Activated B cell treated with CpG ODN at 0.5 μM for 24 hours (primary cell): ENCODE data around the gene FKBP14. TPM values are rescaled to one million over a fixed set of nuclear protein-coding genes. Genes with fewer than 3 reads are reported as not detected.
"Not testable (repeated sequence)": the region's sequence is repeated elsewhere in the genome, so short reads cannot be mapped to it uniquely, and the experiment has no call there.

ENCODE experiments used
- ATAC-seq: fragments of 200-7000 bp; cut with Tn5 transposase; one replicate; pipeline ENCODE4 v1.10.0; 2021; ENCODE audit warnings: low read depth, mild to moderate bottlenecking, moderate library complexity
- CTCF ChIA-PET: fragments of 350-600 bp; sonication (Branson Sonifier 250); formaldehyde crosslinking; loops from one replicate; lab custom pipeline; 2021; ENCODE audit warnings: antibody characterized with exemption; lab: Charles Lee
- POLR2A ChIA-PET: fragments of 350-600 bp; sonication (Branson Sonifier 250); formaldehyde crosslinking; loops from one replicate; lab custom pipeline; 2021; ENCODE audit warnings: antibody characterized with exemption; lab: Charles Lee
- DNase-seq: peaks from one replicate; pipeline ENCODE4 v3.0.0; 2022
- H3K27ac Mint-ChIP-seq: one replicate; pipeline ENCODE4 v1.8.0; 2020; ENCODE audit warnings: mixed read lengths
- H3K27me3 Mint-ChIP-seq: one replicate; pipeline ENCODE4 v1.8.0; 2021; ENCODE audit warnings: mixed read lengths
- H3K36me3 Mint-ChIP-seq: one replicate; pipeline ENCODE4 v1.8.0; 2021; ENCODE audit warnings: low read depth, mixed read lengths
- H3K4me1 Mint-ChIP-seq: one replicate; pipeline ENCODE4 v1.8.0; 2021; ENCODE audit warnings: mixed read lengths
- H3K4me3 Mint-ChIP-seq: one replicate; pipeline ENCODE4 v1.8.0; 2020; ENCODE audit warnings: mild to moderate bottlenecking, mixed read lengths
- H3K9me3 Mint-ChIP-seq: one replicate; pipeline ENCODE4 v1.8.0; 2020; ENCODE audit warnings: mixed read lengths
- CTCF ChIP-seq: fragments of 200-600 bp; IDR thresholded peaks from one replicate; pipeline ENCODE4 v1.8.0; 2022; ENCODE audit warnings: antibody characterized with exemption, mild to moderate bottlenecking
- intact Hi-C: fragments of 100-400 bp; cut with micrococcal nuclease; formaldehyde crosslinking; loops from one replicate; pipeline ENCODE4 v1.15.1; 2024
- total RNA-seq: library from RNA; stranded (reverse); gene quantifications from 2 replicates; pipeline ENCODE4 v1.2.3, GENCODE V29; 2022

The FKBP14 gene
- total RNA-seq, 1 donor from 2014 or later, result 11.4 TPM

GRCh38 chr7:30069096-30069867 is 42.8 kb upstream of the FKBP14 start:
- no peaks in the 10 kb centered on the region for H3K9me3 Mint-ChIP-seq
- no peak overlapping the region for H3K27ac Mint-ChIP-seq
- ChIA-PET POLR2A (no interaction called here), CTCF (no interaction called here)
- H3K27me3 Mint-ChIP-seq, result no peaks in the 10 kb centered on the region
- ATAC-seq, result no peak
- H3K36me3 Mint-ChIP-seq, result peaks cover 6% of the 10 kb centered on the region
- no peak overlapping the region for H3K4me3 Mint-ChIP-seq
- no peak for TF ChIP-seq CTCF
- H3K4me1 Mint-ChIP-seq, result peaks cover under 1% of the 10 kb centered on the region
- DNase-seq, result no peak
- intact Hi-C loops, result no loop called here

GRCh38 chr7:30068117-30068516 is 41.6 kb upstream of the FKBP14 start:
- intact Hi-C loops, result no loop called here
- TF ChIP-seq CTCF, result no peak
- ATAC-seq, result no peak

GRCh38 chr7:30066687-30067086 is 40.2 kb upstream of the FKBP14 start:
- H3K9me3 Mint-ChIP-seq, result no peaks in the 10 kb centered on the region
- CTCF ChIA-PET, result no interaction called here
- intact Hi-C loops, result no loop called here

More at GRCh38 chr7:30068117-30068516, 41.6 kb upstream of the FKBP14 start:
- Mint-ChIP-seq H3K36me3 (peaks cover 12% of the 10 kb centered on the region), H3K4me1 (no peaks in the 10 kb centered on the region), H3K27me3 (no peaks in the 10 kb centered on the region), H3K4me3 (no peak overlapping the region), H3K27ac (no peak overlapping the region), H3K9me3 (no peaks in the 10 kb centered on the region)
- POLR2A ChIA-PET, result no interaction called here
- CTCF ChIA-PET, result no interaction called here
- no peak for DNase-seq

GRCh38 chr7:30065746-30066145 is 39.2 kb upstream of the FKBP14 start:
- intact Hi-C loops, result no loop called here
- no peaks in the 10 kb centered on the region for H3K9me3 Mint-ChIP-seq
- ChIA-PET CTCF (no interaction called here), POLR2A (no interaction called here)
- no peak for ATAC-seq
- H3K4me1 Mint-ChIP-seq, result peaks cover 16% of the 10 kb centered on the region
- TF ChIP-seq CTCF, result no peak
- H3K4me3 Mint-ChIP-seq, result no peak overlapping the region
- peaks cover 7% of the 10 kb centered on the region for H3K36me3 Mint-ChIP-seq
- H3K27ac Mint-ChIP-seq, result no peak overlapping the region
- H3K27me3 Mint-ChIP-seq, result no peaks in the 10 kb centered on the region
- no peak for DNase-seq

More at GRCh38 chr7:30066687-30067086, 40.2 kb upstream of the FKBP14 start:
- no peak for ATAC-seq
- H3K4me1 Mint-ChIP-seq, result peaks cover 9% of the 10 kb centered on the region
- no peak overlapping the region for H3K4me3 Mint-ChIP-seq
- H3K27me3 Mint-ChIP-seq, result no peaks in the 10 kb centered on the region
- POLR2A ChIA-PET, result no interaction called here
- no peak for DNase-seq
- peaks cover 12% of the 10 kb centered on the region for H3K36me3 Mint-ChIP-seq
- no peak for TF ChIP-seq CTCF
- no peak overlapping the region for H3K27ac Mint-ChIP-seq

GRCh38 chr7:30062587-30062986 is 36.1 kb upstream of the FKBP14 start:
- Mint-ChIP-seq H3K4me1 (peaks cover 20% of the 10 kb centered on the region), H3K9me3 (no peaks in the 10 kb centered on the region), H3K27me3 (no peaks in the 10 kb centered on the region), H3K4me3 (no peak overlapping the region), H3K36me3 (peaks cover 13% of the 10 kb centered on the region), H3K27ac (peak overlapping the region; percentile 50)
- CTCF ChIA-PET, result interaction anchor here (1.0 to 5.7 kb wide), 16 partner anchors 13 to 505 kb away, joined by 3 to 76 read pairs (median 6); partner anchors contain the start of genes FKBP14, MTURN and PLEKHA8
- TF ChIP-seq CTCF, result peak; percentile 42
- POLR2A ChIA-PET, result no interaction called here
- ATAC-seq, result peak; percentile 87
- intact Hi-C loops, result loop anchor here (1.0 to 5.0 kb wide), 10 partner anchors 34 to 502 kb away; partner anchors contain the start of genes PLEKHA8 and SCRN1
- DNase-seq, result no peak

GRCh38 chr7:30061786-30062185 is 35.3 kb upstream of the FKBP14 start:
- peaks cover 17% of the 10 kb centered on the region for H3K36me3 Mint-ChIP-seq
- H3K4me3 Mint-ChIP-seq, H3K9me3 Mint-ChIP-seq, H3K27me3 Mint-ChIP-seq: not testable (repeated sequence)
- peak; percentile 16 for DNase-seq
- POLR2A ChIA-PET, result interaction anchor here (0.5 to 1.3 kb wide), 3 partner anchors 33 to 421 kb away, joined by 3 to 6 read pairs (median 5); partner anchors contain the start of genes FKBP14 and PLEKHA8
- peaks cover 20% of the 10 kb centered on the region for H3K4me1 Mint-ChIP-seq
- peak; percentile 76 for ATAC-seq
- CTCF ChIA-PET, result interaction anchor here (0.6 to 5.7 kb wide), 32 partner anchors 11 to 1684 kb away, joined by 3 to 76 read pairs (median 4); partner anchors contain the start of genes FKBP14, MTURN, PLEKHA8 and SCRN1
- H3K27ac Mint-ChIP-seq, result peak overlapping the region; percentile 50
- intact Hi-C loops, result loop anchor here (1.0 to 5.0 kb wide), 10 partner anchors 33 to 503 kb away; partner anchors contain the start of genes PLEKHA8 and SCRN1
